ENCODE results near the gene PINK1.

The PINK1 gene

GRCh38 chr1:20683614-20684013 lies 50.4 kb downstream of the PINK1 start:
- ChIA-PET POLR2A (no interaction called here), CTCF (interaction anchor here (1.8 to 3.0 kb wide), 2 partner anchors 12 to 13 kb away, joined by 5 to 16 read pairs; no protein-coding TSS in a partner anchor)
- TF ChIP-seq, protein P1, sequence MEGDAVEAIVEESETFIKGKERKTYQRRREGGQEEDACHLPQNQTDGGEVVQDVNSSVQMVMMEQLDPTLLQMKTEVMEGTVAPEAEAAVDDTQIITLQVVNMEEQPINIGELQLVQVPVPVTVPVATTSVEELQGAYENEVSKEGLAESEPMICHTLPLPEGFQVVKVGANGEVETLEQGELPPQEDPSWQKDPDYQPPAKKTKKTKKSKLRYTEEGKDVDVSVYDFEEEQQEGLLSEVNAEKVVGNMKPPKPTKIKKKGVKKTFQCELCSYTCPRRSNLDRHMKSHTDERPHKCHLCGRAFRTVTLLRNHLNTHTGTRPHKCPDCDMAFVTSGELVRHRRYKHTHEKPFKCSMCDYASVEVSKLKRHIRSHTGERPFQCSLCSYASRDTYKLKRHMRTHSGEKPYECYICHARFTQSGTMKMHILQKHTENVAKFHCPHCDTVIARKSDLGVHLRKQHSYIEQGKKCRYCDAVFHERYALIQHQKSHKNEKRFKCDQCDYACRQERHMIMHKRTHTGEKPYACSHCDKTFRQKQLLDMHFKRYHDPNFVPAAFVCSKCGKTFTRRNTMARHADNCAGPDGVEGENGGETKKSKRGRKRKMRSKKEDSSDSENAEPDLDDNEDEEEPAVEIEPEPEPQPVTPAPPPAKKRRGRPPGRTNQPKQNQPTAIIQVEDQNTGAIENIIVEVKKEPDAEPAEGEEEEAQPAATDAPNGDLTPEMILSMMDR (IDR thresholded peaks at IDR 0.05; ENCODE audit: insufficient read depth, low read length, missing control alignments), result no peak
- no peak for DNase-seq (ENCODE audit: low read depth, low spot score)
- no peak overlapping the region for H3K4me3 ChIP-seq (ENCODE audit: low read depth, low read length)

DNA sequence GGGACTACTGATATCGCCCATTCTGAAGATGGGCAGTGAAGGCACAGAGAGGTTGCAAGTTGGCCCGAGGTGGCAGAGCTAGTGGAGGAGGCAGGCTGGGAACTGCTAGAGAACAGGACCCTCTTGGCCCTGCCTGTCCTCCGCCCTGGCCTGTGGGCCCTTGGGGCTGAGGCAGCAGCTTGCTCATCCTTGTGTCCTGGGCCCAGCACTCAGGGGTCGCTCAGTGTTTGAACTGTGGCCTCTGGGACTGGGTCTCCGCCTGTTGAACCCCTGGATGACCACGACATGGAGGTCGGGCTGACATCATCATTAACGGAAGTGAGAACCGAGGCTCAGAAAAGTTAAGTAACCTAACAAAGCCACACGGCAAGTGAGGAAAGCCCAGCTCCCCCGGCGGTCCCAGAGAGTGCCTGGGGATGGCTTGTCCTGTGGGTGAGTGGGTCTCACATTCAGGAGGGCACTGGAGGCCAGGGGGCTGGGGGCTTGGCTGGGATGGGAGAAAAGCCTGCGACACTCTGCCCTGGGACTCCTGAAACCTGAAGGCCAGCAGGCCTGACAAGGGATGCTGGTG lies 50.9 kb downstream of the PINK1 start:
- H3K4me3 ChIP-seq (ENCODE audit: low read depth, low read length), result no peak overlapping the region
- CTCF ChIA-PET, result interaction anchor here (1.8 to 3.0 kb wide), 2 partner anchors 11 to 13 kb away, joined by 5 to 16 read pairs; no protein-coding TSS in a partner anchor
- DNase-seq (ENCODE audit: low read depth, low spot score), result no peak
- TF ChIP-seq, protein P1 (IDR thresholded peaks at IDR 0.05; ENCODE audit: insufficient read depth, low read length, missing control alignments), result no peak
- POLR2A ChIA-PET, result no interaction called here

GRCh38 chr1:20684651-20685050 lies 51.4 kb downstream of the PINK1 start:
- CTCF ChIA-PET, result interaction anchor here (1.8 to 3.0 kb wide), 2 partner anchors 11 to 12 kb away, joined by 5 to 16 read pairs; no protein-coding TSS in a partner anchor
- POLR2A ChIA-PET, result no interaction called here
- TF ChIP-seq, protein P1 (IDR thresholded peaks at IDR 0.05; ENCODE audit: insufficient read depth, low read length, missing control alignments), result no peak
- H3K4me3 ChIP-seq (ENCODE audit: low read depth, low read length), result no peak overlapping the region
- DNase-seq (ENCODE audit: low read depth, low spot score), result no peak

DNA sequence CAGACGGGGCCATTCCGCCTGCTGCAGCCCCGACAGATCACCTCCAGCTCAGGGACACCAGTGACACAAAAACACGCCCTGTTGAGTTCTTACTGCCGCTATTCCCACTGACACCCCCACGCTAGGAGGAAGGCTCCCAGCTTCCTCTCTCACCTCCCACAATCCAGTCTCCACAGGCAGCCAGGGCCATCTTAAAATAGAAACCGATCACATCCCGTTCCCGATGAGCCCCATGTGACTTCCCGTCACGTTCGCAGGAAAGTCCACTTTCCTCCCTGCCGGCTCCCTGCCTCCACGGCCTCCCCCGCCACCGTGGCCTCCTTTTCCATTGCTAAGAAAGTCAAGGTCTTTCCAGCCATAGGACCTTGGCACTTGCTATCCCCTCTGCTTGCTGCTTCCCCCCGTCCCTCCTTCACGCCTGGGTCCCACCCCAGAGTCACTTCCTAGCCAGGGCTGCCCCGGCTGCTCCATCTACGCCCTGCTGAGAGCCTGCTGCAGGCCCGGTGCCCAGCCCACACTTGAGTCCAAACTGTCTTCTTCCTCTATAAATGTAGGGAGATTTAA lies 51.9 kb downstream of the PINK1 start:
- no peak overlapping the region for H3K4me3 ChIP-seq (ENCODE audit: low read depth, low read length)
- DNase-seq (ENCODE audit: low read depth, low spot score), result no peak
- TF ChIP-seq, protein P1 (IDR thresholded peaks at IDR 0.05; ENCODE audit: insufficient read depth, low read length, missing control alignments), result no peak
- ChIA-PET POLR2A (no interaction called here), CTCF (interaction anchor here (1.8 to 3.0 kb wide), 2 partner anchors 10 to 12 kb away, joined by 5 to 16 read pairs; no protein-coding TSS in a partner anchor)

GRCh38 chr1:20685741-20686140 lies 52.5 kb downstream of the PINK1 start:
- TF ChIP-seq, protein P1 (IDR thresholded peaks at IDR 0.05; ENCODE audit: insufficient read depth, low read length, missing control alignments), result no peak
- ChIA-PET POLR2A (no interaction called here), CTCF (interaction anchor here (3.0 kb wide), 1 partner anchor 11 kb away, joined by 16 read pairs; no protein-coding TSS in a partner anchor)
- no peak overlapping the region for H3K4me3 ChIP-seq (ENCODE audit: low read depth, low read length)
- no peak for DNase-seq (ENCODE audit: low read depth, low spot score)

GRCh38 chr1:20686883-20687725 lies 53.8 kb downstream of the PINK1 start:
- POLR2A ChIA-PET, result no interaction called here
- no peak for DNase-seq (ENCODE audit: low read depth, low spot score)
- no peak overlapping the region for H3K4me3 ChIP-seq (ENCODE audit: low read depth, low read length)
- TF ChIP-seq, protein P1 (IDR thresholded peaks at IDR 0.05; ENCODE audit: insufficient read depth, low read length, missing control alignments), result no peak
- CTCF ChIA-PET, result interaction anchor here (0.8 to 1.4 kb wide), 3 partner anchors 9 to 112 kb away, joined by 3 to 4 read pairs (median 3); no protein-coding TSS in a partner anchor
